HCT116 (cell line): ENCODE data around the gene SH2D1B. TPM values are rescaled to one million over a fixed set of nuclear protein-coding genes. Genes with fewer than 3 reads are reported as not detected.

Experiments
- ATAC-seq: fragments of 200-7000 bp; cut with Tn5 transposase; 2 replicates; pipeline ENCODE4 v1.9.1; 2020; ENCODE audit warnings: mild to moderate bottlenecking, moderate library complexity
- BruUV-seq: library from RNA; stranded (reverse); fragments of 400-500 nt; replicated peaks from 2 replicates; lab custom pipeline; 2021; lab: Mats Ljungman, UMichigan
- CTCF ChIA-PET: fragments of 300-600 bp; sonication (Branson Sonifier 250); formaldehyde crosslinking; loops from one replicate; lab custom pipeline; 2021; ENCODE audit warnings: antibody characterized with exemption; lab: Charles Lee
- POLR2A ChIA-PET: fragments of 300-600, 350-600 bp; sonication (Branson Sonifier 250); formaldehyde crosslinking; loops from one replicate; lab custom pipeline; 2021; ENCODE audit warnings: antibody characterized with exemption; lab: Charles Lee
- RAD21 ChIA-PET, 2 experiments: fragments of 300-600 bp; sonication (Branson Sonifier 250); formaldehyde crosslinking; loops; one replicate each; lab custom pipeline; 2023; ENCODE audit warnings: low total read pairs in 2 of 2; ENCODE audit not compliant: uncharacterized antibody in 2 of 2, unreplicated experiment in 2 of 2, low non-redundant PET in 1 of 2; lab: Charles Lee
- DNase-seq: peaks from one replicate; pipeline ENCODE4 v3.0.0-alpha.2; 2010; ENCODE audit warnings: low read depth, low spot score
- H2AFZ ChIP-seq: fragments of 200-600 bp; shearing (Covaris generic), sonication (generic); 2 replicates; pipeline ENCODE4 v1.6.1; 2017; ENCODE audit warnings: low read depth, mixed run types, mixed read lengths, antibody characterized with exemption, low read length; ENCODE audit not compliant: poor library complexity, severe bottlenecking
- H3K27ac ChIP-seq: 2 replicates; pipeline ENCODE4 v1.5.1; 2012; ENCODE audit warnings: low read depth, low read length
- H3K27me3 ChIP-seq: fragments of 200-600 bp; sonication (generic); 2 replicates; pipeline ENCODE4 v1.6.1; 2016; ENCODE audit warnings: mixed run types, low read length, mixed read lengths; ENCODE audit not compliant: insufficient read depth
- H3K36me3 ChIP-seq, 2 experiments: fragments of 200-500 bp in 1 of 2; fragments of 200-600 bp in 1 of 2; sonication (Bioruptor generic) in 1 of 2; sonication (generic) in 1 of 2; 2 replicates each; pipeline versions ENCODE4 v1.5.1 to v1.6.1; 2014 to 2016; ENCODE audit warnings: low read length in 2 of 2, inconsistent platforms in 1 of 2, mixed read lengths in 1 of 2, mixed run types in 1 of 2; ENCODE audit not compliant: insufficient read depth in 2 of 2, control insufficient read depth in 1 of 2
- H3K4me1 ChIP-seq, 2 experiments: fragments of 200-600 bp in 1 of 2; sonication (generic) in 1 of 2; 2 replicates each; pipeline versions ENCODE4 v1.5.1 to v1.6.1; 2012 to 2017; ENCODE audit warnings: low read length in 2 of 2, inconsistent platforms in 1 of 2, mild to moderate bottlenecking in 1 of 2, mixed read lengths in 1 of 2, mixed run types in 1 of 2, moderate library complexity in 1 of 2; ENCODE audit not compliant: insufficient read depth in 2 of 2, control insufficient read depth in 1 of 2
- H3K4me2 ChIP-seq: fragments of 200-600 bp; sonication (generic); 2 replicates; pipeline ENCODE4 v1.6.1; 2017; ENCODE audit warnings: mixed run types, low read length, mixed read lengths
- H3K4me3 ChIP-seq, 2 experiments: fragments of 200-600 bp in 1 of 2; sonication (generic) in 1 of 2; replicated peaks in 1 of 2; 2 replicates each; pipeline ENCODE4 v1.5.1; 2011 to 2016; ENCODE audit warnings: low read length in 2 of 2, control low read depth in 1 of 2, low read depth in 1 of 2, mild to moderate bottlenecking in 1 of 2, mixed read lengths in 1 of 2, mixed run types in 1 of 2
- H3K79me2 ChIP-seq: fragments of 200-600 bp; sonication (generic); 2 replicates; pipeline ENCODE4 v1.6.1; 2017; ENCODE audit warnings: mild to moderate bottlenecking, mixed run types, low read length, moderate library complexity, mixed read lengths; ENCODE audit not compliant: insufficient read depth
- H3K9ac ChIP-seq: fragments of 200-600 bp; sonication (generic); 2 replicates; pipeline ENCODE4 v1.6.1; 2016; ENCODE audit warnings: low read length, mixed read lengths
- H3K9me2 ChIP-seq: fragments of 200-600 bp; sonication (generic), shearing (Covaris generic); 2 replicates; pipeline ENCODE4 v1.6.1; 2017; ENCODE audit warnings: mixed run types, mild to moderate bottlenecking, moderate library complexity; ENCODE audit not compliant: insufficient read depth
- H3K9me3 ChIP-seq, 2 experiments: fragments of 200-500 bp in 1 of 2; fragments of 200-600 bp in 1 of 2; sonication (Bioruptor generic) in 1 of 2; sonication (generic) in 1 of 2; 2 replicates each; pipeline ENCODE4 v1.6.1; 2014 to 2017; ENCODE audit warnings: low read length in 2 of 2, mixed read lengths in 2 of 2, inconsistent platforms in 1 of 2, low read depth in 1 of 2, mild to moderate bottlenecking in 1 of 2, mixed run types in 1 of 2, moderate library complexity in 1 of 2; ENCODE audit not compliant: control insufficient read depth in 1 of 2, insufficient read depth in 1 of 2
- H4K20me1 ChIP-seq: fragments of 200-600 bp; sonication (generic), shearing (Covaris generic); 2 replicates; pipeline ENCODE4 v1.6.1; 2017; ENCODE audit warnings: mixed run types, mild to moderate bottlenecking, moderate library complexity; ENCODE audit not compliant: insufficient read depth
- CBX3 ChIP-seq: IDR thresholded peaks from 2 replicates; pipeline ENCODE4 v1.6.1; 2012; ENCODE audit warnings: low read depth
- CEBPB ChIP-seq: IDR thresholded peaks from 2 replicates; pipeline ENCODE4 v1.6.1; 2012; ENCODE audit warnings: low read depth
- CTCF ChIP-seq, 3 experiments: fragments of 200-600 bp in 1 of 3; sonication (generic) in 1 of 3; IDR thresholded peaks in 2 of 3; conservative IDR thresholded peaks in 1 of 3; 2 replicates each; pipeline ENCODE4 v1.5.1; 2012 to 2017; ENCODE audit warnings: low read depth in 2 of 3, low read length in 2 of 3, antibody characterized with exemption in 1 of 3, borderline replicate concordance in 1 of 3, control low read depth in 1 of 3, mild to moderate bottlenecking in 1 of 3, mixed read lengths in 1 of 3, mixed run types in 1 of 3, moderate library complexity in 1 of 3; ENCODE audit not compliant: insufficient read depth in 1 of 3
- ELF1 ChIP-seq: IDR thresholded peaks from 2 replicates; pipeline ENCODE4 v1.6.1; 2012; ENCODE audit warnings: low read depth, borderline replicate concordance
- EZH2 ChIP-seq: fragments of 200-600 bp; sonication (generic); IDR thresholded peaks from 2 replicates; pipeline ENCODE4 v1.6.1; 2017; ENCODE audit warnings: antibody characterized with exemption, mixed run types
- EZH2phosphoT487 ChIP-seq: fragments of 200-600 bp; IDR thresholded peaks from 2 replicates; pipeline ENCODE4 v1.6.1; 2018; ENCODE audit warnings: antibody characterized with exemption, borderline replicate concordance
- JUND ChIP-seq: IDR thresholded peaks from 2 replicates; pipeline ENCODE4 v1.6.1; 2012
- MAX ChIP-seq: IDR thresholded peaks from 2 replicates; pipeline ENCODE4 v1.6.1; 2012
- POLR2A ChIP-seq: IDR thresholded peaks from 2 replicates; pipeline ENCODE4 v1.7.0; 2011; ENCODE audit warnings: borderline replicate concordance; ENCODE audit not compliant: insufficient read depth, insufficient read length; ENCODE audit errors: extremely low read depth
- POLR2AphosphoS5 ChIP-seq: IDR thresholded peaks from 2 replicates; pipeline ENCODE4 v1.6.1; 2011; ENCODE audit warnings: mild to moderate bottlenecking, low read depth, low read length, moderate library complexity
- RAD21 ChIP-seq: IDR thresholded peaks from 2 replicates; pipeline ENCODE4 v1.6.1; 2012; ENCODE audit warnings: low read depth, mild to moderate bottlenecking
- REST ChIP-seq: IDR thresholded peaks from 2 replicates; pipeline ENCODE4 v1.6.1; 2012; ENCODE audit warnings: low read depth
- SIN3A ChIP-seq: IDR thresholded peaks from 2 replicates; pipeline ENCODE4 v1.6.1; 2012; ENCODE audit warnings: low read depth
- SP1 ChIP-seq: IDR thresholded peaks from 2 replicates; pipeline ENCODE4 v1.6.1; 2012; ENCODE audit warnings: low read depth
- SRF ChIP-seq: IDR thresholded peaks from 2 replicates; pipeline ENCODE4 v1.6.1; 2012; ENCODE audit warnings: low read depth
- TCF7L2 ChIP-seq: IDR thresholded peaks from 2 replicates; pipeline ENCODE4 v1.7.0; 2011; ENCODE audit warnings: borderline replicate concordance, inconsistent platforms; ENCODE audit not compliant: insufficient read depth, insufficient read length; ENCODE audit errors: extremely low read depth
- YY1 ChIP-seq: IDR thresholded peaks from 2 replicates; pipeline ENCODE4 v1.6.1; 2011; ENCODE audit warnings: low read length, low read depth, moderate library complexity, mild to moderate bottlenecking; ENCODE audit not compliant: insufficient replicate concordance; ENCODE audit errors: extremely low read depth
- ZBTB33 ChIP-seq: IDR thresholded peaks from 2 replicates; pipeline ENCODE4 v1.6.1; 2011; ENCODE audit warnings: mild to moderate bottlenecking, low read length, moderate library complexity; ENCODE audit not compliant: insufficient replicate concordance; ENCODE audit errors: extremely low read depth
- ZFX ChIP-seq: fragments of 450-650 bp; IDR thresholded peaks from 2 replicates; pipeline ENCODE4 v1.6.1; 2017
- intact Hi-C: fragments of 100-400 bp; cut with micrococcal nuclease; formaldehyde crosslinking; loops from 2 replicates; pipeline ENCODE4 v1.10.0; 2022
- total RNA-seq: library from RNA; stranded (reverse); gene quantifications from one replicate; pipeline ENCODE4 v1.2.1, GENCODE V29; 2021; ENCODE audit not compliant: unreplicated experiment

SH2D1B gene
- total RNA-seq, 1 experiment from 2014 or later, result 0.12 TPM

- ChIA-PET POLR2A (no interaction called here), CTCF (no interaction called here), RAD21 (no interaction called here)
- H3K9me3 ChIP-seq, result no peaks in the 10 kb centered on the region
- peaks cover 0 to 3% of the 10 kb centered on the region in 2 experiments; a peak in 1 of 4 replicates for H3K36me3 ChIP-seq
- no peak overlapping the region for H3K4me2 ChIP-seq
- H4K20me1 ChIP-seq, result no peaks in the 10 kb centered on the region
- DNase-seq (no peak), ATAC-seq (no peak)
- H3K4me1 ChIP-seq, result peaks cover 13 to 31% of the 10 kb centered on the region in 2 experiments
- no peak overlapping the region for H3K9ac ChIP-seq
- no peaks in the 10 kb centered on the region for H3K9me2 ChIP-seq
- TF ChIP-seq CEBPB, result no peak
- TF ChIP-seq SIN3A, result no peak
- TF ChIP-seq POLR2AphosphoS5, result no peak
- no peak for TF ChIP-seq CTCF (IDR thresholded peaks at IDR 0.05 in 2 of 3, conservative IDR thresholded peaks at IDR 0.05 in 1 of 3; ENCODE audit: borderline replicate concordance in 1 of 3, insufficient read depth in 1 of 3, low read depth in 2 of 3, low read length in 2 of 3)
- TF ChIP-seq TCF7L2, result no peak
- no peak for TF ChIP-seq JUND
- no peak for TF ChIP-seq SP1
- no peak for TF ChIP-seq ELF1
- no peak for TF ChIP-seq EZH2
- no peak for TF ChIP-seq YY1
- TF ChIP-seq REST, result no peak
- no peak for TF ChIP-seq RAD21
- no peak for TF ChIP-seq POLR2A
- TF ChIP-seq ZBTB33, result no peak
- TF ChIP-seq SRF, result no peak
- no peak for TF ChIP-seq EZH2phosphoT487
- no peak for TF ChIP-seq ZFX
- TF ChIP-seq MAX, result no peak
- no peak for TF ChIP-seq CBX3
- H2AFZ ChIP-seq, result no peak overlapping the region
- no peaks in the 10 kb centered on the region for H3K27me3 ChIP-seq
- no peaks in the 10 kb centered on the region for H3K79me2 ChIP-seq
- no peak overlapping the region for H3K27ac ChIP-seq
- H3K4me3 ChIP-seq, result no peak overlapping the region
- intact Hi-C loops, result no loop called here
- no TSS peak for BruUV-seq
Observed at GRCh38 chr1:162371611-162372010, 40.3 kb downstream of the SH2D1B start.
